ENCODE data around the gene TTLL7. TPM values are rescaled to one million over a fixed set of nuclear protein-coding genes. Genes with fewer than 3 reads are reported as not detected.

The TTLL7 gene
- total RNA-seq, 1 donor from 2014 or later, result 0.84 TPM

GRCh38 chr1:83845437-83846071 is 153.4 kb downstream of the TTLL7 start:
- peaks cover 12% of the 10 kb centered on the region for H3K4me1 Mint-ChIP-seq (ENCODE audit: low read depth)
- no peak for DNase-seq (ENCODE audit: low spot score)
- no peaks in the 10 kb centered on the region for H3K9me3 Mint-ChIP-seq
- intact Hi-C loops (cut with micrococcal nuclease), result no loop called here
- H3K36me3 Mint-ChIP-seq (ENCODE audit: low read depth), result no peaks in the 10 kb centered on the region
- no peak overlapping the region for H3K4me3 Mint-ChIP-seq (ENCODE audit: low read depth)
- no peak overlapping the region for H3K27ac Mint-ChIP-seq
- no peaks in the 10 kb centered on the region for H3K27me3 Mint-ChIP-seq (ENCODE audit: low read depth)

GRCh38 chr1:83844546-83844945 is 154.4 kb downstream of the TTLL7 start:
- Mint-ChIP-seq H3K27me3 (ENCODE audit: low read depth) (no peaks in the 10 kb centered on the region), H3K36me3 (ENCODE audit: low read depth) (no peaks in the 10 kb centered on the region), H3K9me3 (no peaks in the 10 kb centered on the region), H3K27ac (no peak overlapping the region), H3K4me1 (ENCODE audit: low read depth) (peaks cover 4% of the 10 kb centered on the region), H3K4me3 (ENCODE audit: low read depth) (no peak overlapping the region)
- DNase-seq (ENCODE audit: low spot score), result no peak
- intact Hi-C loops (cut with micrococcal nuclease), result no loop called here

- H3K9me3 Mint-ChIP-seq, result no peaks in the 10 kb centered on the region
- no peak for DNase-seq (ENCODE audit: low spot score)
- no peaks in the 10 kb centered on the region for H3K4me1 Mint-ChIP-seq (ENCODE audit: low read depth)
- no peak overlapping the region for H3K4me3 Mint-ChIP-seq (ENCODE audit: low read depth)
- H3K36me3 Mint-ChIP-seq (ENCODE audit: low read depth), result no peaks in the 10 kb centered on the region
- no peak overlapping the region for H3K27ac Mint-ChIP-seq
- intact Hi-C loops (cut with micrococcal nuclease), result no loop called here
- no peaks in the 10 kb centered on the region for H3K27me3 Mint-ChIP-seq (ENCODE audit: low read depth)
Measured at GRCh38 chr1:83839566-83840173, 159.3 kb downstream of the TTLL7 start.

- no peak for DNase-seq (ENCODE audit: low spot score)
- H3K9me3 Mint-ChIP-seq, result no peaks in the 10 kb centered on the region
- no peak overlapping the region for H3K27ac Mint-ChIP-seq
- no peaks in the 10 kb centered on the region for H3K4me1 Mint-ChIP-seq (ENCODE audit: low read depth)
- H3K36me3 Mint-ChIP-seq (ENCODE audit: low read depth), result no peaks in the 10 kb centered on the region
- intact Hi-C loops (cut with micrococcal nuclease), result no loop called here
- no peak overlapping the region for H3K4me3 Mint-ChIP-seq (ENCODE audit: low read depth)
- no peaks in the 10 kb centered on the region for H3K27me3 Mint-ChIP-seq (ENCODE audit: low read depth)
Measured at GRCh38 chr1:83838573-83838972, 160.4 kb downstream of the TTLL7 start.

GRCh38 chr1:83836543-83836942 is 162.4 kb downstream of the TTLL7 start:
- Mint-ChIP-seq H3K4me3 (ENCODE audit: low read depth) (no peak overlapping the region), H3K9me3 (no peaks in the 10 kb centered on the region), H3K27me3 (ENCODE audit: low read depth) (no peaks in the 10 kb centered on the region), H3K27ac (no peak overlapping the region), H3K36me3 (ENCODE audit: low read depth) (no peaks in the 10 kb centered on the region), H3K4me1 (ENCODE audit: low read depth) (no peaks in the 10 kb centered on the region)
- no peak for DNase-seq (ENCODE audit: low spot score)
- intact Hi-C loops (cut with micrococcal nuclease), result no loop called here

- intact Hi-C loops (cut with micrococcal nuclease), result no loop called here
- Mint-ChIP-seq H3K36me3 (ENCODE audit: low read depth) (no peaks in the 10 kb centered on the region), H3K9me3 (no peaks in the 10 kb centered on the region), H3K4me3 (ENCODE audit: low read depth) (no peak overlapping the region), H3K27me3 (ENCODE audit: low read depth) (no peaks in the 10 kb centered on the region), H3K4me1 (ENCODE audit: low read depth) (no peaks in the 10 kb centered on the region), H3K27ac (no peak overlapping the region)
- DNase-seq (ENCODE audit: low spot score), result no peak
Measured at GRCh38 chr1:83834621-83835264, 164.2 kb downstream of the TTLL7 start.

- H3K4me1 Mint-ChIP-seq (ENCODE audit: low read depth), result no peaks in the 10 kb centered on the region
- no peak overlapping the region for H3K4me3 Mint-ChIP-seq (ENCODE audit: low read depth)
- DNase-seq (ENCODE audit: low spot score), result no peak
- H3K27ac Mint-ChIP-seq, result no peak overlapping the region
- H3K27me3 Mint-ChIP-seq (ENCODE audit: low read depth), result no peaks in the 10 kb centered on the region
- intact Hi-C loops (cut with micrococcal nuclease), result no loop called here
- no peaks in the 10 kb centered on the region for H3K9me3 Mint-ChIP-seq
- H3K36me3 Mint-ChIP-seq (ENCODE audit: low read depth), result no peaks in the 10 kb centered on the region
Measured at GRCh38 chr1:83832194-83832593, 166.7 kb downstream of the TTLL7 start.

GRCh38 chr1:83829106-83829505 is 169.8 kb downstream of the TTLL7 start:
- Mint-ChIP-seq H3K4me1 (ENCODE audit: low read depth) (no peaks in the 10 kb centered on the region), H3K27me3 (ENCODE audit: low read depth) (no peaks in the 10 kb centered on the region), H3K36me3 (ENCODE audit: low read depth) (no peaks in the 10 kb centered on the region), H3K9me3 (no peaks in the 10 kb centered on the region), H3K27ac (no peak overlapping the region), H3K4me3 (ENCODE audit: low read depth) (no peak overlapping the region)
- intact Hi-C loops (cut with micrococcal nuclease), result no loop called here
- DNase-seq (ENCODE audit: low spot score), result no peak

GRCh38 chr1:83828456-83828855 is 170.5 kb downstream of the TTLL7 start:
- no peak overlapping the region for H3K27ac Mint-ChIP-seq
- H3K4me1 Mint-ChIP-seq (ENCODE audit: low read depth), result no peaks in the 10 kb centered on the region
- no peaks in the 10 kb centered on the region for H3K9me3 Mint-ChIP-seq
- no peaks in the 10 kb centered on the region for H3K36me3 Mint-ChIP-seq (ENCODE audit: low read depth)
- H3K4me3 Mint-ChIP-seq (ENCODE audit: low read depth), result no peak overlapping the region
- H3K27me3 Mint-ChIP-seq (ENCODE audit: low read depth), result no peaks in the 10 kb centered on the region
- intact Hi-C loops (cut with micrococcal nuclease), result no loop called here
- no peak for DNase-seq (ENCODE audit: low spot score)

- Mint-ChIP-seq H3K4me1 (ENCODE audit: low read depth) (no peaks in the 10 kb centered on the region), H3K27ac (no peak overlapping the region), H3K36me3 (ENCODE audit: low read depth) (no peaks in the 10 kb centered on the region), H3K27me3 (ENCODE audit: low read depth) (no peaks in the 10 kb centered on the region), H3K4me3 (ENCODE audit: low read depth) (no peak overlapping the region), H3K9me3 (no peaks in the 10 kb centered on the region)
- intact Hi-C loops (cut with micrococcal nuclease), result no loop called here
- no peak for DNase-seq (ENCODE audit: low spot score)
Measured at GRCh38 chr1:83827741-83828140, 171.2 kb downstream of the TTLL7 start.

- DNase-seq (ENCODE audit: low spot score), result no peak
- Mint-ChIP-seq H3K36me3 (ENCODE audit: low read depth) (no peaks in the 10 kb centered on the region), H3K27me3 (ENCODE audit: low read depth) (no peaks in the 10 kb centered on the region), H3K4me3 (ENCODE audit: low read depth) (no peak overlapping the region), H3K27ac (no peak overlapping the region), H3K4me1 (ENCODE audit: low read depth) (no peaks in the 10 kb centered on the region), H3K9me3 (peaks cover 6% of the 10 kb centered on the region)
- intact Hi-C loops (cut with micrococcal nuclease), result no loop called here
Measured at GRCh38 chr1:83822208-83822607, 176.7 kb downstream of the TTLL7 start.

GRCh38 chr1:83819436-83819835 is 179.5 kb downstream of the TTLL7 start:
- no peaks in the 10 kb centered on the region for H3K4me1 Mint-ChIP-seq (ENCODE audit: low read depth)
- H3K27ac Mint-ChIP-seq, result no peak overlapping the region
- intact Hi-C loops (cut with micrococcal nuclease), result no loop called here
- H3K9me3 Mint-ChIP-seq, result peaks cover 6% of the 10 kb centered on the region
- no peak overlapping the region for H3K4me3 Mint-ChIP-seq (ENCODE audit: low read depth)
- H3K27me3 Mint-ChIP-seq (ENCODE audit: low read depth), result no peaks in the 10 kb centered on the region
- no peaks in the 10 kb centered on the region for H3K36me3 Mint-ChIP-seq (ENCODE audit: low read depth)
- no peak for DNase-seq (ENCODE audit: low spot score)

GRCh38 chr1:83818916-83819315 is 180.0 kb downstream of the TTLL7 start:
- intact Hi-C loops (cut with micrococcal nuclease), result no loop called here
- no peak for DNase-seq (ENCODE audit: low spot score)

More at GRCh38 chr1:83818916-83819315, 180.0 kb downstream of the TTLL7 start:
- Mint-ChIP-seq H3K4me3 (ENCODE audit: low read depth) (no peak overlapping the region), H3K4me1 (ENCODE audit: low read depth) (no peaks in the 10 kb centered on the region), H3K36me3 (ENCODE audit: low read depth) (no peaks in the 10 kb centered on the region), H3K9me3 (peaks cover 6% of the 10 kb centered on the region), H3K27me3 (ENCODE audit: low read depth) (no peaks in the 10 kb centered on the region), H3K27ac (no peak overlapping the region)

Data from activated T-helper 2 cell treated with anti-CD3 and anti-CD28 coated beads, Interferon-gamma antibody, Interleukin-2, Interleukin-4, amounts not matched to agents 10 μg/mL and 5 μg/mL and 100 μg/mL, durations not matched to agents 14 hours and 24 hours and 36 hours (primary cell).